Osteocyte (in vitro differentiated cells): ENCODE data around the gene FAM13A. TPM values are rescaled to one million over a fixed set of nuclear protein-coding genes. Genes with fewer than 3 reads are reported as not detected.

Experiments
- DNase-seq: peaks from one replicate; pipeline ENCODE4 v3.0.0; 2021; ENCODE audit warnings: mixed read lengths; ENCODE audit not compliant: unreplicated experiment; ENCODE audit errors: extremely low spot score
- H3K27ac Mint-ChIP-seq: one replicate; pipeline ENCODE4 v1.8.0; 2021; ENCODE audit warnings: mild to moderate bottlenecking, mixed read lengths; ENCODE audit not compliant: unreplicated experiment
- H3K27me3 Mint-ChIP-seq: one replicate; pipeline ENCODE4 v1.8.0; 2021; ENCODE audit warnings: mixed read lengths; ENCODE audit not compliant: unreplicated experiment
- H3K36me3 Mint-ChIP-seq: one replicate; pipeline ENCODE4 v1.8.0; 2021; ENCODE audit warnings: mixed read lengths; ENCODE audit not compliant: unreplicated experiment
- H3K4me1 Mint-ChIP-seq: one replicate; pipeline ENCODE4 v1.8.0; 2021; ENCODE audit warnings: mixed read lengths; ENCODE audit not compliant: unreplicated experiment
- H3K4me3 Mint-ChIP-seq: one replicate; pipeline ENCODE4 v1.8.0; 2021; ENCODE audit warnings: mild to moderate bottlenecking, moderate library complexity, mixed read lengths; ENCODE audit not compliant: unreplicated experiment
- H3K9me3 Mint-ChIP-seq: one replicate; pipeline ENCODE4 v1.8.0; 2021; ENCODE audit warnings: mixed read lengths; ENCODE audit not compliant: unreplicated experiment
- total RNA-seq: library from RNA; stranded (reverse); gene quantifications from 2 replicates; pipeline ENCODE4 v1.2.1, GENCODE V29; 2021
- TF ChIP-seq, protein P1 (sequence below): fragments of 200-600 bp; sonication (generic); IDR thresholded peaks from 2 replicates; pipeline ENCODE4 v1.5.0; 2021; ENCODE audit warnings: antibody characterized with exemption, mild to moderate bottlenecking, moderate library complexity

The FAM13A gene
- total RNA-seq, 1 donor from 2014 or later = 18.5 TPM

DNA sequence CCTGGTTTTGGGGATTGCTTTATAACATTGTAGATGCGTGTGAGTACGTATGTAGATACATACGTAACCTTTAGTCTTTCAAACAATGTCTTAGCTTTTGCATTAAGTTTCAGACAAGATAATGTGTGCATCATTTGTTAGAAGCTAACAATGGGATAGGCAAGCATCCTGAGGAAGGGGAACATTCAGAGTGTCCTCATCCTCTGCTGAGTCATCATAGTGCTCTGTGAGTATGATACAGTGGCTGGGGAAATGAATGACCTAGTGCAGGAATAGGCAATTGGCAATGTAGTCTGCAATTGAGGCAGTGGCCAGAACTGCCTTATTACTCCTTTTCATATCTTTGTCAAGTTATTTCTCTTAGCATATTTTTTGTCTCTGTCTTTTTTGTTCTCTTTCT is 366.6 kb downstream of the FAM13A start:
- Mint-ChIP-seq H3K27me3 (no peaks in the 10 kb centered on the region), H3K4me1 (no peaks in the 10 kb centered on the region), H3K27ac (no peak overlapping the region), H3K4me3 (no peak overlapping the region), H3K9me3 (no peaks in the 10 kb centered on the region), H3K36me3 (peaks cover 11% of the 10 kb centered on the region)
- no peak for DNase-seq
- TF ChIP-seq, protein P1, sequence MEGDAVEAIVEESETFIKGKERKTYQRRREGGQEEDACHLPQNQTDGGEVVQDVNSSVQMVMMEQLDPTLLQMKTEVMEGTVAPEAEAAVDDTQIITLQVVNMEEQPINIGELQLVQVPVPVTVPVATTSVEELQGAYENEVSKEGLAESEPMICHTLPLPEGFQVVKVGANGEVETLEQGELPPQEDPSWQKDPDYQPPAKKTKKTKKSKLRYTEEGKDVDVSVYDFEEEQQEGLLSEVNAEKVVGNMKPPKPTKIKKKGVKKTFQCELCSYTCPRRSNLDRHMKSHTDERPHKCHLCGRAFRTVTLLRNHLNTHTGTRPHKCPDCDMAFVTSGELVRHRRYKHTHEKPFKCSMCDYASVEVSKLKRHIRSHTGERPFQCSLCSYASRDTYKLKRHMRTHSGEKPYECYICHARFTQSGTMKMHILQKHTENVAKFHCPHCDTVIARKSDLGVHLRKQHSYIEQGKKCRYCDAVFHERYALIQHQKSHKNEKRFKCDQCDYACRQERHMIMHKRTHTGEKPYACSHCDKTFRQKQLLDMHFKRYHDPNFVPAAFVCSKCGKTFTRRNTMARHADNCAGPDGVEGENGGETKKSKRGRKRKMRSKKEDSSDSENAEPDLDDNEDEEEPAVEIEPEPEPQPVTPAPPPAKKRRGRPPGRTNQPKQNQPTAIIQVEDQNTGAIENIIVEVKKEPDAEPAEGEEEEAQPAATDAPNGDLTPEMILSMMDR = no peak

DNA sequence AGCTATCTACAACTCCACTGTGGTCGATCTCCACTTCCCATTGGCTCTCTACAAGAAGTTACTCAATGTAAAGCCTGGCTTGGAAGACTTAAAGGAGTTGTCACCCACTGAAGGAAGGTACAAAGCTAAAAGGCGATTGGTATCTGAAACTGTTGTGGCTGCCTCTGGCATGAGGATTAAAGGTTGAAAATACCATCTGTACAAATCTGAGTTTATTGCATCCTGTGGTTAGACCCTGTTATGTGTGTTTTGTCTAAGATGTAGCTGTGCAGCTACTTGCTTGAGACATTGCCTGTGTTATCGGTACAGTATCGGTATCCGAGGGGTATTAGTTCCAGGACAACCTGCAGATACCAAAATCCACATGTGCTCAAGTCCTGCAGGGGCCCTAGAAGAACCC is 375.8 kb downstream of the FAM13A start:
- no peaks in the 10 kb centered on the region for H3K27me3 Mint-ChIP-seq
- H3K9me3 Mint-ChIP-seq = no peaks in the 10 kb centered on the region
- no peak for DNase-seq
- TF ChIP-seq, protein P1 = no peak
- H3K4me1 Mint-ChIP-seq = no peaks in the 10 kb centered on the region
- H3K4me3 Mint-ChIP-seq = no peak overlapping the region
- H3K36me3 Mint-ChIP-seq = peaks cover 47% of the 10 kb centered on the region
- no peak overlapping the region for H3K27ac Mint-ChIP-seq

Other genes starting within 250 kb of the FAM13A start
- 5.9 and 6.2 TPM in 2 replicates for gene TIGD2, start 54.3 kb upstream of the FAM13A start, total RNA-seq